Aorta (tissue), 5 donors: ENCODE measurements around the gene GPR3. TPM values are rescaled to one million over a fixed set of nuclear protein-coding genes. Genes with fewer than 3 reads are reported as not detected.
"Not testable (repeated sequence)": the region's sequence is repeated elsewhere in the genome, so short reads cannot be mapped to it uniquely, and the experiment has no call there.

Experiments used
- ATAC-seq: fragments of 200-7000 bp; cut with Tn5 transposase; one replicate; pipeline ENCODE4 v1.9.1; 2022; ENCODE audit warnings: moderate library complexity; ENCODE audit not compliant: low FRiP score
- DNase-seq, 2 donors: peaks; one replicate each; pipeline ENCODE4 v3.0.0-alpha.2; 2020
- H3K27ac ChIP-seq, 2 donors: one replicate each; pipeline ENCODE4 v1.5.1; 2013; ENCODE audit warnings: low read length in 2 of 2, mild to moderate bottlenecking in 2 of 2, moderate library complexity in 2 of 2, control low read depth in 1 of 2, inconsistent platforms in 1 of 2, low read depth in 1 of 2
- H3K27me3 ChIP-seq, 2 donors: one replicate each; pipeline ENCODE4 v1.6.1; 2013; ENCODE audit warnings: control low read depth in 1 of 2, low read length in 1 of 2, mild to moderate bottlenecking in 1 of 2, moderate library complexity in 1 of 2; ENCODE audit not compliant: insufficient read depth in 2 of 2, control insufficient read depth in 1 of 2
- H3K36me3 ChIP-seq, 2 donors: one replicate each; pipeline ENCODE4 v1.6.1; 2013; ENCODE audit warnings: control low read depth in 1 of 2, low read length in 1 of 2, mild to moderate bottlenecking in 1 of 2; ENCODE audit not compliant: insufficient read depth in 2 of 2, control insufficient read depth in 1 of 2
- H3K4me1 ChIP-seq, 2 donors: one replicate each; pipeline ENCODE4 v1.6.1; 2013; ENCODE audit warnings: low read length in 2 of 2, control low read depth in 1 of 2, mild to moderate bottlenecking in 1 of 2, moderate library complexity in 1 of 2; ENCODE audit not compliant: insufficient read depth in 2 of 2, control insufficient read depth in 1 of 2
- H3K4me3 ChIP-seq, 2 donors: one replicate each; pipeline ENCODE4 v1.5.1; 2013; ENCODE audit warnings: low read length in 2 of 2, control low read depth in 1 of 2, mild to moderate bottlenecking in 1 of 2
- H3K9me3 ChIP-seq: one replicate; pipeline ENCODE4 v1.6.1; 2013; ENCODE audit warnings: mild to moderate bottlenecking, low read length; ENCODE audit not compliant: control insufficient read depth
- WGBS, 2 donors: extraction: QIAGEN DNeasy Blood & Tissue Kit; methylation state at CpG; one replicate each; pipeline ENCODE4 v1.1.7; 2013; 5-methylcytosine and 5-hydroxymethylcytosine counted together
- intact Hi-C, 2 donors: fragments of 100-400 bp; cut with DNase I; formaldehyde crosslinking; loops; one replicate each; pipeline versions ENCODE4 v1.14.2 to v1.15.0; 2022
- polyA plus RNA-seq, 2 donors: library from polyadenylated mRNA; stranded (reverse); fragments of 200-250 nt; gene quantifications; one replicate each; pipeline ENCODE4 v1.2.3, GENCODE V29; 2013
- total RNA-seq, 2 donors: library from RNA; stranded (reverse); fragmentation: NEBNext Ultra II Directional; extraction: Animal tissue kit (Norgen Biotek cat#: 25700); gene quantifications; one replicate each; pipeline ENCODE4 v1.2.1, GENCODE V29; 2021
- donor health status: healthy with polysubstance abuse.
- donor health status: Bipolar disorder and iron deficiency.
- donor health status: DM: no; HTN: no; CAD: no.
- donor health status: DM: no; HTN: no; CAD: no.
- donor health status: DM: yes; HTN: yes; CAD: no.

Gene GPR3
- total and polyA plus RNA-seq, 4 donors = 0.20 to 0.93 (median 0.68) TPM; not detected in 1

DNA sequence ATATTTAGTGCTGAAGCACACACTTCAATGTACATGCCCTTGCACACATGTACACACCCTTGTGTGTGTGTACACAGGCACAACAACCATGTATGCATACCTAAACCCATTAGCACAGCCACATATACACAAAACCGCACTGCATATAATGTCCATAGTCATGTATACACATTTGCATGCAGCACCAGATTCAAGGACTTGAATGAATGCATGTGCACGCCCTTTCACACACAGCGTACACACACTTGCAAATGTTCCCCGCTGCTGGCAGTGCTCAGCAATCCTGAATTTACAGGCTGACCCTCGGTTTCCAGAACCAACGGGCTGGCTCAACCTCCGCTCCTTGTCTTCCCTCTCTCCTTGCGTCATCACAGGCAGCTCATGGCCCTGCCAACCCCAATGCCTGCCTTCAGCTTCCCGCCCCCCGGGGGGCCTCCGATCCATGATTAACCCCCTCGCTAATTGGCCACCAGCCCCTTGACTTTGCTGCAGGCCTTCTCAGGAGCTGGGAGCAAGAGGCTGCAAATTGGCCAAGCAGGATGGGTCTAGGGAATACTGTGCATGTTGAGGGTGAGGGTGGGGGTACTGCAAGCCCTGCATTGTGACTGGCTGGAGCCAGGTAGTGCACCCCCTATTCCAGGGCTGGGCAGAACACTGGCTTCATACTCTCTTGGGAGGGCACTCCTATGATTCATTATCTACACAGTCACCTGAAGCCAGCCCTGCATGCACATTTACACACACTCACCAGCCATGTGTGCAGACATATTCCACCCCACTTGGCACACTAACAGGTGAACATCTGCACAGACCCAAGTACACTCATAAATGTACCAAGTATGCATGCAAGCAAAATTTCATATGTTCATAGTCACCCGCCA lies 7.9 kb downstream of the GPR3 start:
- DNase-seq = no peak
- 25 to 26% methylated on average over 13 of the region's 13 CpGs for WGBS, 2 donors
- H3K4me1 ChIP-seq = no peaks in the 10 kb centered on the region

DNA sequence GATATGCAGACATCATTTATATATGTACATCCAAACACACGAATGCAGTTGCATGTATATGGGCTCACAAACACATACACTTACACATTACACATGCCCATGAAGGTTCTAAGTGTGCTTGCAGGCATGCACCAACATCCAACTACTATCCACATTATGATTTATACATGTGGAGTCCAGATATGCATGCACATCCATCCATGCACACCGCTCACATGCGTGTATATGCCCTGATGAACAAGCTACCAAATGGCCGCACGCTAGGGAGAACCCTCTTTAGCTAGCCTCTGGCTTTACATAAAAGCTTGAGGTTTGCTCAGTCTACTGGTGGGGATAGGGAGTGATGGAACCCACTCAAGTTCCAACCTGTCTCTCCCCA lies 8.5 kb downstream of the GPR3 start:
- WGBS, 2 donors = 84 to 86% methylated on average over 5 of the region's 5 CpGs
- H3K9me3 ChIP-seq = no peaks in the 10 kb centered on the region
- H3K27me3 ChIP-seq = no peaks in the 10 kb centered on the region
- DNase-seq = no peak
- H3K27ac ChIP-seq = no peak overlapping the region
- H3K4me3 ChIP-seq = no peak overlapping the region
- ATAC-seq = no peak
- H3K36me3 ChIP-seq = no peaks in the 10 kb centered on the region
- intact Hi-C loops = loop anchor here in 1 of 2 donors (5.0 to 10.0 kb wide), 3 partner anchors 84 to 261 kb away; no protein-coding TSS in a partner anchor
- H3K4me1 ChIP-seq = no peaks in the 10 kb centered on the region

More for the DNA sequence above, 7.9 kb downstream of the GPR3 start:
- H3K9me3 ChIP-seq = no peaks in the 10 kb centered on the region
- no peaks in the 10 kb centered on the region for H3K36me3 ChIP-seq
- no peak for ATAC-seq
- H3K4me3 ChIP-seq = no peak overlapping the region
- no peaks in the 10 kb centered on the region for H3K27me3 ChIP-seq
- intact Hi-C loops = loop anchor here in 1 of 2 donors (5.0 to 10.0 kb wide), 3 partner anchors 84 to 262 kb away; no protein-coding TSS in a partner anchor
- H3K27ac ChIP-seq = no peak overlapping the region

DNA sequence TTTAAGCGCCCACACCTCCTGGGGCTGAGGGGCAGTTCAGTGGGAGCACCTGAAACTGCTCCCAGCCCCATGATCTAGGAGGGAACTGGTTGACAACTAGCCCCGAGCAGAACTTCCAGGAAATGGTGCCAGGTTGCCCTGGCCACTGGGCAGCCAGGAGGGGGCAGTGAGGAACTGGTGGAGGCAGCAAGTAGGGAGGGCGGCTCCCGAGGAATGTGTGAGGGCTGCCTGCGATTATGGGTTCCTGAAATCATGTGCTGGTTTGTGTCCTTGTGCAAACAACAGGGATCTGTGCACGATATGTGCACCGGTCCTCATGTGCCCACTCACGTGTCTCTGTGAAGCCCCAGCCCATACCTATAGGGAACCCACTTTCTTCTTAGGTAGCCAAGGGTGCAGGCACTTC lies 9.9 kb downstream of the GPR3 start:
- intact Hi-C loops = loop anchor here in 1 of 2 donors (1.0 to 10.0 kb wide), 4 partner anchors 82 to 260 kb away; no protein-coding TSS in a partner anchor
- Histone ChIP-seq H3K36me3 (no peaks in the 10 kb centered on the region), H3K27me3 (no peaks in the 10 kb centered on the region), H3K4me1 (no peaks in the 10 kb centered on the region), H3K9me3 (no peaks in the 10 kb centered on the region), H3K4me3 (no peak overlapping the region), H3K27ac (peak overlapping the region; percentile 49 to 71)
- DNase-seq = peak; percentile 87 to 92
- peak; percentile 74 for ATAC-seq
- 19 to 21% methylated on average over 8 of the region's 8 CpGs for WGBS, 2 donors

DNA sequence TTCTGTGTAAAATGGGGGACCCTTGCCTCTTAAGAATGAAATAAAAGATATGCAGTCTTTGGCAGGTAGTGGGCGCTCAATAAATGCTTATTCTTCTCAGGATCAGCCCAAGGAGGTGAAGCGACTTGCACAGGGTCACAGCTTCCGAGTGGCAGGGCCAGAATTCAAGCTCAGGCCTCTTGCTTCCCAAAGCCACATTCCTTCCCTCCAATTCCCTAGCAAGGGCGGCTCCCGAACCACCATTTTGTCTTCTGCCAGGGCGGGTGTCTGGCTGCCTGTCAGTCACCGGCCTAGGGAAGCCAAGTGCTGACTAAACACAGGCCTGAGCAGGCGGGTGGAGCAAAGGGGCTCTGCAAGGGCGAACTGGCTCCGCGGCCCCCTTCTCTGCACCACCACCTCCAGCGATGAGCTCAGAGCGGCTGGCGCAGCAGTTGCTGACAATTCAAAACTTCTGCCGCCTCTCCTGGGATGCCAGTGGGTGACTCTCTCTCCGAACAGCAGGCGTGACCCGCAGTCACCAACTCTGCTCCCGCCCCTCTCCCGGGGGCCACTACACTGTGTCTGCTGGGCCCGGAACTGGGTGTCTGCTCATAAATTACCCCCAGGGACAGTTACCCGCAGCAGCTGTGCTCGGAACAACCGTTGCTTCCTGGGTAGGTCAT lies 10.8 kb downstream of the GPR3 start:
- no peak overlapping the region for H3K4me3 ChIP-seq
- DNase-seq = peak; percentile 89 to 90
- intact Hi-C loops = loop anchor here in 1 of 2 donors (5.0 to 10.0 kb wide), 3 partner anchors 82 to 259 kb away; no protein-coding TSS in a partner anchor
- H3K9me3 ChIP-seq = no peaks in the 10 kb centered on the region
- 19 to 20% methylated on average over 24 of the region's 24 CpGs for WGBS, 2 donors
- peak overlapping the region in 1 of 2 donors; percentile 49 for H3K27ac ChIP-seq
- H3K27me3 ChIP-seq = no peaks in the 10 kb centered on the region
- H3K4me1 ChIP-seq = no peaks in the 10 kb centered on the region
- H3K36me3 ChIP-seq = peaks cover 0 to 1% of the 10 kb centered on the region in 2 donors
- peak; percentile 77 for ATAC-seq

DNA sequence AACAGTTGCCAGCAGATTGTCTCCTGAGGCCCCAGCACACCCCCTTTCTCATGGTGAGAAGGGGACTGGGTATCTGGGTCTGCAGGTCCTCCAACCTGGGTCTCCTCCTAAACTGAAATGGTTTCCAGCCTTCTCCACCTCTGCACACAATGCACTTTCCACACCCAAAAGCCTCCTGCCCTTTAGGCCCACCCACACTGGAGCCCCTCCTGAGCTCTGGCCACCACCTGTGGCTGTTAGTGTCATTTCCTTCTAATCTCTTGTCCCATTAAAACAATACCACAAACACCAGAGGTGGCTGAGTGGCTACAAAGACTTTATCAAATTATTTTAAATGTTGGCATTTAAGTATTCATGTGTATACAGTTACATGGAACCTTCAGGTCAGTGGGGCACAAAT lies 11.5 kb downstream of the GPR3 start:
- H3K27ac ChIP-seq = peak overlapping the region in 1 of 2 donors; percentile 42
- peaks cover 0 to 6% of the 10 kb centered on the region in 2 donors for H3K36me3 ChIP-seq
- H3K27me3 ChIP-seq = no peaks in the 10 kb centered on the region
- no peak for ATAC-seq
- no peaks in the 10 kb centered on the region for H3K4me1 ChIP-seq
- no peaks in the 10 kb centered on the region for H3K9me3 ChIP-seq
- no peak for DNase-seq
- intact Hi-C loops = loop anchor here in 1 of 2 donors (5.0 to 10.0 kb wide), 3 partner anchors 81 to 258 kb away; no protein-coding TSS in a partner anchor
- H3K4me3 ChIP-seq = no peak overlapping the region

DNA sequence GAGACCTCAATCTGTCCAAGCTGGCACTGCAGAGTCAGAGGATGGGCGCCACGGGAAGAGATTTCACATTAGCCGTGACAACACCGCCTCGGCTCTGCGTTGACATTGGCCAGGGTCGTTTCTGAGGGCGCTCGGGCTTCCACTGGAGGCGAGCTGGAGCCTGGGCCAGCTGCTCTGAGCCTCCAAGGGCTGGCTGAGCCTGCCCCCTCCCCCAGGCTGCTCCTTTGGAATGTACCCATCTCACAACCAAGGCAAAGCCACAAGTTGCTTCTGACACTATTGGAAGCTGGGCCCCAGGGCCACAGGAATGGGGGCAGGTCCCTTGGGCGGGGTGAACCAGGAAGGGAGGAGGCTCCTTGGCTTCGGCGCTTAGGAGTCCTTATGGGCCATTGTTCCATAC lies 12.7 kb downstream of the GPR3 start:
- no peaks in the 10 kb centered on the region for H3K9me3 ChIP-seq
- 18 to 26% methylated on average over 13 of the region's 13 CpGs for WGBS, 2 donors
- intact Hi-C loops = loop anchor here in 1 of 2 donors (10.0 kb wide), 1 partner anchor 80 kb away; no protein-coding TSS in a partner anchor
- ATAC-seq (no peak), DNase-seq (peak in 1 of 2 donors; percentile 79)
- H3K36me3 ChIP-seq = peaks cover 0 to 6% of the 10 kb centered on the region in 2 donors
- no peaks in the 10 kb centered on the region for H3K27me3 ChIP-seq
- no peaks in the 10 kb centered on the region for H3K4me1 ChIP-seq
- no peak overlapping the region for H3K4me3 ChIP-seq
- H3K27ac ChIP-seq = peak overlapping the region in 1 of 2 donors; percentile 38

DNA sequence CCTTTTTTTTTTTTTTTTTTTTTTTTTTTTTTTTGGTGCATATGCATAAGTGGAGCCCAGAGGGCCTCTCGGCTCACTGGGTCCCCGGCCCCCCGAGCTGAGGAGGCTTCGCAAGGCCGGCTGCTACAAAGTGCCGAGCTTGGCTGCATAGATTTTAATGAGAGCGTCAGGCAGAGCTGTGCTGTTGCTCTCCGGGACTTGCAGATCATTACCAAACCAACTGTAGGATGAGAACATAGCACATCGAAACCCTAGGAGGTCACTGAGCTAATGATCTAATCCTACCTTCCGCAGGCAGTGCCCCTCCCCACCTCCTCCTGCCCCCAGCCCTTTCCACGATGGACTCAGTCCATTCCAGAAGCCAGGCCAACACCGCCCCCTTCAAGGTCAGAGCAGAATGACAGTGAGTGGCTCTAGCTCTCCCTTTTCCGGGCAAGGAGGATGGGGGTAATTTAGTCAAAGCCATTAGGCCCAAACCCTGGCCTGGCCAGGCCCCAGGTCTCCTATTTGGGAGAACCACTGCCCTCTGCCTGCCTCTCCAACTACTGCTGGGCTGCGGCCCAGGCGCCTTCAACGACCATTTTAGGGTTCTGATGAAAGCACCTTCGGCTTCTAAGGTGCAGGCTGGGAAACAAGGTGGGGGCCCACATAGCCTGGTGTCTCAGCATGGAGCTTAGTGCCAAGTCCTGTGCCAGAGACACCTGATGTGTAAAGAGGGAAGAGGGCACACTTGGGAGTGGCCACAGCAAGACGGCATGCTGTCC lies 13.4 kb downstream of the GPR3 start:
- H3K4me1 ChIP-seq, H3K36me3 ChIP-seq: not testable (repeated sequence)
- 77 to 79% methylated on average over 16 to 17 of the region's 18 CpGs for WGBS, 2 donors

DNA sequence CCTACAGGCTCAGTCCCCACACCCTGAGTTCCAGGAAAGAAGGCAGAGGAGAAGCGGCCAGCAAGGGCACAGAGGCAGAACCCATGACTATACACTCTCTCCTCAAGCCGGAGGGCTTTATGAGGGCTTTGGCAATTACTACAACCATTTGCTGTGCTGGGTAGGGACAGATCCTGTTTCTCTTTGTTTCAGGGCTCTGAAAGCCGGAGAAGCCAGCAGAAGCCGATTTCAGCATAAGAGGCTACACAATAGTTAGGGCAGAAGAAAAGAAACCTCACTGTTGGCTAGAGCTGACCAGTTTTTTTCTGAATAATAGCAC lies 13.9 kb downstream of the GPR3 start:
- DNase-seq (no peak), ATAC-seq (no peak)
- Histone ChIP-seq H3K36me3 (peaks cover 6 to 9% of the 10 kb centered on the region in 2 donors), H3K27ac (peak overlapping the region in 1 of 2 donors; percentile 38), H3K4me1 (no peaks in the 10 kb centered on the region), H3K4me3 (no peak overlapping the region), H3K27me3 (no peaks in the 10 kb centered on the region), H3K9me3 (no peaks in the 10 kb centered on the region)
- 81 to 84% methylated on average over 4 of the region's 4 CpGs for WGBS, 2 donors
- intact Hi-C loops = loop anchor here in 1 of 2 donors (10.0 kb wide), 1 partner anchor 78 kb away; no protein-coding TSS in a partner anchor

More for the DNA sequence above, 13.4 kb downstream of the GPR3 start:
- not testable (repeated sequence) for ATAC-seq, H3K9me3 ChIP-seq, H3K4me3 ChIP-seq, H3K27me3 ChIP-seq, DNase-seq
- intact Hi-C loops = loop anchor here in 1 of 2 donors (10.0 kb wide), 1 partner anchor 79 kb away; no protein-coding TSS in a partner anchor
- peak overlapping the region in 1 of 2 donors; percentile 38 for H3K27ac ChIP-seq
